Measurements from ENCODE around the gene SNCA.

The SNCA gene

GRCh38 chr4:89715631-89716030, 121.3 kb downstream of the SNCA start:
- DNase-seq (ENCODE audit: low read depth), result no peak
- TF ChIP-seq CTCF (IDR thresholded peaks at IDR 0.05; ENCODE audit: low read depth, low read length, missing control alignments), result no peak
- no peak overlapping the region for H3K4me3 ChIP-seq (ENCODE audit: low read depth, low read length)
- in situ Hi-C loops (cut with HindIII; ENCODE audit: low sequenced_read_pairs), result no loop called here

- no peak for DNase-seq (ENCODE audit: low read depth)
- no peak for TF ChIP-seq CTCF (IDR thresholded peaks at IDR 0.05; ENCODE audit: low read depth, low read length, missing control alignments)
- no peak overlapping the region for H3K4me3 ChIP-seq (ENCODE audit: low read depth, low read length)
- in situ Hi-C loops (cut with HindIII; ENCODE audit: low sequenced_read_pairs), result no loop called here
These were observed 124.1 kb downstream of the SNCA start for GRCh38 chr4:89712827-89713226.

GRCh38 chr4:89712141-89712540, 124.8 kb downstream of the SNCA start:
- no peak overlapping the region for H3K4me3 ChIP-seq (ENCODE audit: low read depth, low read length)
- in situ Hi-C loops (cut with HindIII; ENCODE audit: low sequenced_read_pairs), result no loop called here
- DNase-seq (ENCODE audit: low read depth), result peak; percentile 36

GRCh38 chr4:89708903-89709421, 128.0 kb downstream of the SNCA start:
- no peak for DNase-seq (ENCODE audit: low read depth)
- no peak overlapping the region for H3K4me3 ChIP-seq (ENCODE audit: low read depth, low read length)
- TF ChIP-seq CTCF (IDR thresholded peaks at IDR 0.05; ENCODE audit: low read depth, low read length, missing control alignments), result no peak
- in situ Hi-C loops (cut with HindIII; ENCODE audit: low sequenced_read_pairs), result no loop called here

More at GRCh38 chr4:89712141-89712540, 124.8 kb downstream of the SNCA start:
- TF ChIP-seq CTCF (IDR thresholded peaks at IDR 0.05; ENCODE audit: low read depth, low read length, missing control alignments), result no peak

GRCh38 chr4:89707467-89707866, 129.5 kb downstream of the SNCA start:
- no peak overlapping the region for H3K4me3 ChIP-seq (ENCODE audit: low read depth, low read length)
- in situ Hi-C loops (cut with HindIII; ENCODE audit: low sequenced_read_pairs), result no loop called here
- DNase-seq (ENCODE audit: low read depth), result no peak
- no peak for TF ChIP-seq CTCF (IDR thresholded peaks at IDR 0.05; ENCODE audit: low read depth, low read length, missing control alignments)

GRCh38 chr4:89704651-89705395, 132.1 kb downstream of the SNCA start:
- H3K4me3 ChIP-seq (ENCODE audit: low read depth, low read length), result no peak overlapping the region
- no peak for DNase-seq (ENCODE audit: low read depth)
- no peak for TF ChIP-seq CTCF (IDR thresholded peaks at IDR 0.05; ENCODE audit: low read depth, low read length, missing control alignments)
- in situ Hi-C loops (cut with HindIII; ENCODE audit: low sequenced_read_pairs), result no loop called here

Data from astrocyte of the cerebellum (primary cell).